ENCODE measurements around the gene UNC45A. TPM values are rescaled to one million over a fixed set of nuclear protein-coding genes. Genes with fewer than 3 reads are reported as not detected.

UNC45A gene
- total and polyA plus RNA-seq, 2 of the 4 experiments (the other 2 are of a cell fraction), result 68.9 to 100 TPM

DNA sequence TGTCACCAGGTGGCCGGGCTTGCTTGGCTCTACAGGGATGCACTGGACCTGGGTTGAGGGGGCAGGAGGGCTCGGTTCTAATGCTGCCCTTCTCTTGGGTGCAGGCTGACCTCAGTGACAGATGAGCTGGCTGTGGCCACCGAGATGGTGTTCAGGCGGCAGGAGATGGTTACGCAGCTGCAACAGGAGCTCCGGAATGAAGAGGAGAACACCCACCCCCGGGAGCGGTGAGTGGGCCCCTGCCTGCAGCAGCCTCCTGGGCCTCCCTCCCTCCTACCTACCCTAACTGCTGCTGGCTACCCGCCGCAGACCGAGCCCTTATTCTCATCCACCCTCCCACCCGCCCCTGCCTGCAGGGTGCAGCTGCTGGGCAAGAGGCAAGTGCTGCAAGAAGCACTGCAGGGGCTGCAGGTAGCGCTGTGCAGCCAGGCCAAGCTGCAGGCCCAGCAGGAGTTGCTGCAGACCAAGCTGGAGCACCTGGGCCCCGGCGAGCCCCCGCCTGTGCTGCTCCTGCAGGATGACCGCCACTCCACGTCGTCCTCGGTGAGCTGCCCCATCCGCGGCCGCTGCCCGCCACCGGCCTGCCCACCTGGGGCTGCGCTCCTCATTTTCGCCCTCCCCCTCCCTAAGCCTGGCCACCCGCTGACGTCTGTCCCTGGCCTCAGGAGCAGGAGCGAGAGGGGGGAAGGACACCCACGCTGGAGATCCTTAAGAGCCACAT lies 45.2 kb upstream of the UNC45A start:
- Histone ChIP-seq H3K36me3 (ENCODE audit: control insufficient read depth, insufficient read depth, low read length) (peaks cover 20% of the 10 kb centered on the region), H3K56ac (ENCODE audit: extremely low read depth, insufficient read depth, low read length) (no peak overlapping the region), H3K4me2 (ENCODE audit: low read depth, low read length) (no peak overlapping the region), H4K91ac (ENCODE audit: insufficient read depth, low read depth, low read length) (no peak overlapping the region), H2BK5ac (ENCODE audit: low read depth, low read length, poor library complexity, severe bottlenecking) (no peak overlapping the region), H2BK15ac (ENCODE audit: low read depth, low read length) (no peak overlapping the region), H3K18ac (ENCODE audit: low read depth, low read length) (no peak overlapping the region), H2BK20ac (ENCODE audit: low read depth, low read length) (no peak overlapping the region), H3K79me1 (ENCODE audit: low read depth in 1 of 2, low read length in 2 of 2) (peaks cover 0 to 8% of the 10 kb centered on the region in 2 experiments; a peak in 2 of 4 replicates), H2BK120ac (ENCODE audit: low read depth, low read length) (no peak overlapping the region), H2AK9ac (replicated peaks; ENCODE audit: low read depth, low read length, poor library complexity) (no peak overlapping the region), H3K23ac (ENCODE audit: low read depth, low read length) (no peak overlapping the region), H4K20me1 (ENCODE audit: insufficient read depth, low read length) (no peaks in the 10 kb centered on the region), H4K5ac (ENCODE audit: low read depth, low read length) (no peak overlapping the region), H3K27ac (ENCODE audit: insufficient read depth, low read length) (no peak overlapping the region), H3K9me1 (ENCODE audit: insufficient read depth, low read length) (no peaks in the 10 kb centered on the region), H3K9me3 (ENCODE audit: control insufficient read depth, insufficient read depth, low read length) (no peaks in the 10 kb centered on the region), H2AK5ac (ENCODE audit: low read depth, low read length) (no peak overlapping the region), H3K4ac (ENCODE audit: low read depth, low read length) (no peak overlapping the region), H4K8ac (ENCODE audit: low read depth in 2 of 2, low read length in 2 of 2) (no peak overlapping the region), H3K4me3 (ENCODE audit: insufficient read depth, low read depth, low read length) (no peak overlapping the region), H3K27me3 (ENCODE audit: control insufficient read depth, insufficient read depth, low read length) (no peaks in the 10 kb centered on the region), H3K14ac (replicated peaks; ENCODE audit: low read depth, low read length) (no peak overlapping the region), H3K9ac (ENCODE audit: low read depth, low read length) (no peak overlapping the region), H3K4me1 (ENCODE audit: control insufficient read depth, insufficient read depth, low read length) (peaks cover 6% of the 10 kb centered on the region; the same call in 1 of the 2 replicates), H2AFZ (replicated peaks; ENCODE audit: low read length, poor library complexity) (peak overlapping the region; percentile 23)
- DNase-seq (no peak), ATAC-seq (ENCODE audit: low read depth) (no peak)
- no TSS peak for BruUV-seq (replicated peaks)
- intact Hi-C loops (cut with micrococcal nuclease), result loop anchor here (5.0 kb wide), 3 partner anchors 173 to 398 kb away; partner anchors contain the start of gene BLM
- dilution Hi-C loops (cut with HindIII; ENCODE audit: low sequenced_read_pairs, unreplicated experiment), result no loop called here
- in situ Hi-C loops (cut with MboI; ENCODE audit: low sequenced_read_pairs), result loop anchor here (5.0 to 25.0 kb wide), 3 partner anchors 248 to 578 kb away; no protein-coding TSS in a partner anchor
- CTCF ChIA-PET, result no interaction called here
- WGBS, 2 experiments (ENCODE audit: extremely low coverage in 2 of 2, insufficient read length in 1 of 2), result 85% methylated on average over 16 of the region's 31 CpGs; no CpG with 5 or more reads in 1 of the 2 experiments
- POLR2A ChIA-PET (ENCODE audit: unreplicated experiment), result no interaction called here
- TF ChIP-seq POLR2A (IDR thresholded peaks at IDR 0.05; ENCODE audit: low read depth, low read length) (no peak), RCOR1 (IDR thresholded peaks at IDR 0.05; ENCODE audit: insufficient replicate concordance, low read length) (no peak), MAZ (IDR thresholded peaks at IDR 0.05; ENCODE audit: borderline replicate concordance, low read depth, low read length) (no peak), FOS (IDR thresholded peaks at IDR 0.05; ENCODE audit: low read depth, low read length) (no peak), CEBPB (IDR thresholded peaks at IDR 0.05; ENCODE audit: low read depth, low read length) (no peak), BHLHE40 (IDR thresholded peaks at IDR 0.05; ENCODE audit: low read depth, low read length) (no peak), RFX5 (IDR thresholded peaks at IDR 0.05; ENCODE audit: low read depth, low read length) (no peak), MAFK (IDR thresholded peaks at IDR 0.05; ENCODE audit: low read depth, low read length) (no peak)
- TF ChIP-seq, protein P1, sequence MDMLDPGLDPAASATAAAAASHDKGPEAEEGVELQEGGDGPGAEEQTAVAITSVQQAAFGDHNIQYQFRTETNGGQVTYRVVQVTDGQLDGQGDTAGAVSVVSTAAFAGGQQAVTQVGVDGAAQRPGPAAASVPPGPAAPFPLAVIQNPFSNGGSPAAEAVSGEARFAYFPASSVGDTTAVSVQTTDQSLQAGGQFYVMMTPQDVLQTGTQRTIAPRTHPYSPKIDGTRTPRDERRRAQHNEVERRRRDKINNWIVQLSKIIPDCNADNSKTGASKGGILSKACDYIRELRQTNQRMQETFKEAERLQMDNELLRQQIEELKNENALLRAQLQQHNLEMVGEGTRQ (IDR thresholded peaks at IDR 0.05; ENCODE audit: low read depth, low read length), result no peak

Data from IMR-90 (cell line).